HEK293 (cell line): ENCODE measurements around the gene HIPK1.
"Not testable (repeated sequence)": the region's sequence is repeated elsewhere in the genome, so short reads cannot be mapped to it uniquely, and the experiment has no call there.

Experiments
- CTCF ChIA-PET: fragments of 350-600 bp; formaldehyde crosslinking; extraction: SDS; loops from one replicate; lab custom pipeline; 2021; ENCODE audit warnings: antibody characterized with exemption; lab: Yijun Ruan, JAX
- POLR2A ChIA-PET: fragments of 300-600 bp; formaldehyde crosslinking; extraction: SDS; loops from one replicate; lab custom pipeline; 2020; ENCODE audit warnings: antibody characterized with exemption, inconsistent platforms; lab: Yijun Ruan, JAX
- H3K27ac ChIP-seq: fragments of 200-500 bp; sonication (Bioruptor generic); 2 replicates; pipeline ENCODE4 v1.5.1; 2014; ENCODE audit warnings: low read depth, low read length, control low read depth, inconsistent platforms; ENCODE audit errors: extremely low read depth
- H3K36me3 ChIP-seq, 2 experiments: fragments of 200-500 bp in 1 of 2; sonication (Bioruptor generic) in 1 of 2; 1 replicate in 1 of 2; 2 replicates in 1 of 2; pipeline ENCODE4 v1.5.1; 2014 to 2017; ENCODE audit warnings: inconsistent platforms in 2 of 2, low read length in 2 of 2; ENCODE audit not compliant: control insufficient read depth in 2 of 2, insufficient read depth in 1 of 2
- H3K4me1 ChIP-seq: fragments of 200-500 bp; sonication (Bioruptor generic); 2 replicates; pipeline ENCODE4 v1.5.1; 2014; ENCODE audit warnings: mild to moderate bottlenecking, low read length, inconsistent platforms; ENCODE audit not compliant: control insufficient read depth, insufficient read depth
- H3K4me3 ChIP-seq: 2 replicates; pipeline ENCODE4 v1.5.1; 2011; ENCODE audit warnings: low read depth, mild to moderate bottlenecking, control low read depth, low read length, moderate library complexity
- H3K9me3 ChIP-seq: fragments of 200-500 bp; sonication (Bioruptor generic); 2 replicates; pipeline ENCODE4 v1.5.1; 2014; ENCODE audit warnings: low read depth, low read length, inconsistent platforms; ENCODE audit not compliant: control insufficient read depth, insufficient read depth
- BCL11A ChIP-seq: fragments of 450-650 bp; formaldehyde crosslinking; IDR thresholded peaks from 2 replicates; pipeline ENCODE4 v1.5.1; 2016; ENCODE audit warnings: low read depth, missing biosample characterization, missing genetic modification characterization
- PRDM6 ChIP-seq: fragments of 450-650 bp; formaldehyde crosslinking; IDR thresholded peaks from 2 replicates; pipeline ENCODE4 v1.5.1; 2017; ENCODE audit warnings: missing biosample characterization, missing genetic modification characterization
- SALL2 ChIP-seq: fragments of 450-650 bp; formaldehyde crosslinking; IDR thresholded peaks from 2 replicates; pipeline ENCODE4 v1.5.0; 2017; ENCODE audit warnings: missing biosample characterization, mild to moderate bottlenecking, missing genetic modification characterization, borderline replicate concordance
- TCF7L2 ChIP-seq: IDR thresholded peaks from 2 replicates; pipeline ENCODE4 v1.6.1; 2011; ENCODE audit warnings: low read depth, mild to moderate bottlenecking, inconsistent platforms, low read length, moderate library complexity, borderline replicate concordance
- TRIM28 ChIP-seq: IDR thresholded peaks from 2 replicates; pipeline ENCODE4 v1.6.1; 2011; ENCODE audit warnings: low read length, control low read depth, borderline replicate concordance
- ZBTB17 ChIP-seq: fragments of 450-650 bp; formaldehyde crosslinking; IDR thresholded peaks from 2 replicates; pipeline ENCODE4 v1.5.1; 2016; ENCODE audit warnings: missing biosample characterization, missing genetic modification characterization
- ZFP3 ChIP-seq: fragments of 450-650 bp; formaldehyde crosslinking; IDR thresholded peaks from 2 replicates; pipeline ENCODE4 v1.5.1; 2016; ENCODE audit warnings: low read depth, missing biosample characterization, missing genetic modification characterization
- ZNF112 ChIP-seq: fragments of 450-650 bp; formaldehyde crosslinking; IDR thresholded peaks from 2 replicates; pipeline ENCODE4 v1.5.0; 2017; ENCODE audit warnings: missing biosample characterization, missing genetic modification characterization
- ZNF121 ChIP-seq: fragments of 450-650 bp; formaldehyde crosslinking; IDR thresholded peaks from 2 replicates; pipeline ENCODE4 v1.5.1; 2016; ENCODE audit warnings: missing biosample characterization, missing genetic modification characterization
- ZNF155 ChIP-seq: fragments of 450-650 bp; formaldehyde crosslinking; IDR thresholded peaks from 2 replicates; pipeline ENCODE4 v1.5.1; 2016; ENCODE audit warnings: missing biosample characterization, missing genetic modification characterization
- ZNF19 ChIP-seq: fragments of 450-650 bp; formaldehyde crosslinking; IDR thresholded peaks from 2 replicates; pipeline ENCODE4; 2016; ENCODE audit warnings: missing biosample characterization, missing genetic modification characterization, low read depth
- ZNF223 ChIP-seq: fragments of 450-650 bp; formaldehyde crosslinking; IDR thresholded peaks from 2 replicates; pipeline ENCODE4 v1.5.1; 2016; ENCODE audit warnings: missing biosample characterization, missing genetic modification characterization
- ZNF335 ChIP-seq: fragments of 450-650 bp; formaldehyde crosslinking; conservative IDR thresholded peaks from 2 replicates; pipeline ENCODE4 v1.5.1; 2016; ENCODE audit warnings: missing biosample characterization, missing genetic modification characterization
- ZNF398 ChIP-seq: fragments of 450-650 bp; formaldehyde crosslinking; IDR thresholded peaks from 2 replicates; pipeline ENCODE4 v1.5.1; 2017; ENCODE audit warnings: missing biosample characterization, missing genetic modification characterization
- ZNF521 ChIP-seq: fragments of 450-650 bp; formaldehyde crosslinking; IDR thresholded peaks from 2 replicates; pipeline ENCODE4 v1.5.1; 2017; ENCODE audit warnings: missing biosample characterization, mild to moderate bottlenecking, missing genetic modification characterization
- ZNF585B ChIP-seq: fragments of 450-650 bp; formaldehyde crosslinking; IDR thresholded peaks from 2 replicates; pipeline ENCODE4 v1.5.1; 2016; ENCODE audit warnings: missing biosample characterization, missing genetic modification characterization
- ZNF701 ChIP-seq: fragments of 450-650 bp; formaldehyde crosslinking; IDR thresholded peaks from 2 replicates; pipeline ENCODE4 v1.5.1; 2016; ENCODE audit warnings: missing biosample characterization, missing genetic modification characterization

The HIPK1 gene

GRCh38 chr1:114015075-114015474, 86.0 kb downstream of the HIPK1 start:
- CTCF ChIA-PET = no interaction called here
- H3K4me3 ChIP-seq = no peak overlapping the region
- H3K9me3 ChIP-seq = no peaks in the 10 kb centered on the region
- H3K4me1 ChIP-seq = no peaks in the 10 kb centered on the region
- H3K36me3 ChIP-seq = no peaks in the 10 kb centered on the region
- no peak for TF ChIP-seq ZNF223 (tag by site-specific recombination)
- TF ChIP-seq ZNF19 (tag by site-specific recombination) = no peak
- no peak for TF ChIP-seq ZNF155 (tag by site-specific recombination)
- TF ChIP-seq ZNF398 (tag by site-specific recombination) = no peak
- TF ChIP-seq BCL11A (tag by site-specific recombination) = no peak
- no peak for TF ChIP-seq SALL2 (tag by site-specific recombination)
- TF ChIP-seq ZNF585B (tag by site-specific recombination) = no peak
- no peak for TF ChIP-seq PRDM6 (tag by site-specific recombination)
- no peak for TF ChIP-seq ZNF112 (tag by site-specific recombination)
- no peak for TF ChIP-seq ZNF121 (tag by site-specific recombination)
- TF ChIP-seq ZFP3 (tag by site-specific recombination) = no peak
- TF ChIP-seq, all 188 proteins: peak for 0
- POLR2A ChIA-PET = no interaction called here
- H3K27ac ChIP-seq = no peak overlapping the region

GRCh38 chr1:114019724-114020123, 90.6 kb downstream of the HIPK1 start:
- POLR2A ChIA-PET, H3K4me1 ChIP-seq, H3K36me3 ChIP-seq, H3K27ac ChIP-seq, H3K4me3 ChIP-seq, H3K9me3 ChIP-seq: not testable (repeated sequence)
- CTCF ChIA-PET = interaction anchor here (1.2 kb wide), 1 partner anchor 14 kb away, joined by 5 read pairs; no protein-coding TSS in a partner anchor
- peak; percentile 82 for TF ChIP-seq ZNF585B (tag by site-specific recombination)

DNA sequence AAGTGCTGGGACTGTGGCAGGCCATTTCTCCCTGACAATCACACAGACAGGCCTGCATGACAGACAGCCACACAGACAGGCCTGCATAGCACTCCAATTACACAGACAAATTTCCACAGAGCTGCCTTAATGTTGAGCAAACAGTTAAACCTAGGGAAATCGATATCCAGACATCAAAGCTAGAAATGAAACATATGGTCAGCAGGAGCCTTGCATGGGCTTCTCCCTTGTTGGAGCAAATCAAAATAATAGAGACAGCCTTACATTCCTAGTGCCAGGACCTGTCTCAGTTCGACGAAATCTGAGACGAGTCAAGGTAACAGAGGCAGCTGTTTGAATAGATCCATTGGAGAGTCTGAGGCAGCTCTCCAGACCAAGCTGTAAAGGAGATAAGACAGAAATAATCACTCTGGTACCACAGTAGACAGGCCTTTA, 92.6 kb downstream of the HIPK1 start:
- Histone ChIP-seq H3K27ac (no peak overlapping the region), H3K36me3 (no peaks in the 10 kb centered on the region), H3K9me3 (no peaks in the 10 kb centered on the region), H3K4me3 (no peak overlapping the region), H3K4me1 (no peaks in the 10 kb centered on the region; the same call in 1 of the 2 replicates)
- ChIA-PET CTCF (interaction anchor here (1.0 to 1.1 kb wide), 2 partner anchors 10 to 12 kb away, joined by 3 read pairs; no protein-coding TSS in a partner anchor), POLR2A (no interaction called here)
- 0 out of 2 replicates have a peak, but pooled peaks have one; percentile 30 for TF ChIP-seq ZNF335
- TF ChIP-seq TCF7L2 = peak; percentile 23; the same call in 1 of the 2 replicates
- peak; percentile 51; the same call in 1 of the 2 replicates for TF ChIP-seq TRIM28
- peak; percentile 80 for TF ChIP-seq ZBTB17 (tag by site-specific recombination)
- TF ChIP-seq ZNF701 (tag by site-specific recombination) = no peak
- TF ChIP-seq ZNF521 (tag by site-specific recombination) = no peak
